Prostate gland (tissue), 2 donors: ENCODE data around the gene NAB1. TPM values are rescaled to one million over a fixed set of nuclear protein-coding genes. Genes with fewer than 3 reads are reported as not detected.

Experiments used
- DNase-seq: peaks from one replicate; pipeline ENCODE4 v3.0.0-alpha.2; 2019; ENCODE audit warnings: low spot score
- H3K27ac ChIP-seq, 2 donors: fragments of 200-600 bp; sonication (generic); 2 replicates each; pipeline ENCODE4 v1.5.1; 2017 to 2019
- H3K27me3 ChIP-seq: fragments of 200-600 bp; sonication (generic); replicated peaks from 2 replicates; pipeline ENCODE4 v1.5.1; 2019; ENCODE audit not compliant: insufficient read depth
- H3K36me3 ChIP-seq, 2 donors: fragments of 200-600 bp; sonication (generic); 1 replicate in 1 of 2; 2 replicates in 1 of 2; pipeline versions ENCODE4 v1.5.1 to v1.8.1; 2017 to 2019
- H3K4me1 ChIP-seq: fragments of 200-600 bp; sonication (generic); replicated peaks from 2 replicates; pipeline ENCODE4 v1.5.1; 2019
- H3K4me3 ChIP-seq, 2 donors: fragments of 200-600 bp; sonication (generic); 2 replicates each; pipeline ENCODE4 v1.5.1; 2017 to 2019
- H3K9me3 ChIP-seq: fragments of 200-600 bp; sonication (generic); 2 replicates; pipeline ENCODE4 v1.5.1; 2017
- POLR2A ChIP-seq: fragments of 450-650 bp; IDR thresholded peaks from one replicate; pipeline ENCODE4 v1.6.1; 2016; ENCODE audit warnings: antibody characterized with exemption, mild to moderate bottlenecking
- POLR2AphosphoS5 ChIP-seq: sonication (generic); formaldehyde crosslinking; IDR thresholded peaks from one replicate; pipeline ENCODE4 v1.6.1; 2017; ENCODE audit warnings: antibody characterized with exemption
- WGBS: methylation state at CpG from one replicate; pipeline ENCODE4 v1.1.5; 2018; 5-methylcytosine and 5-hydroxymethylcytosine counted together
- intact Hi-C: fragments of 100-400 bp; cut with DNase I; formaldehyde crosslinking; loops from one replicate; pipeline ENCODE4 v1.14.2; 2022
- total RNA-seq, 2 donors: library from RNA; depleted of rRNA; stranded (reverse); fragments of >200 nt; gene quantifications; one replicate each; pipeline ENCODE4 v1.1.0, GENCODE V29; 2016
- TF ChIP-seq, protein P1 (sequence below), 4 experiments: fragments of 200-600 bp in 2 of 4; fragments of 450-650 bp in 2 of 4; sonication (generic) in 2 of 4; IDR thresholded peaks; 1 replicate in 3 of 4; 2 replicates in 1 of 4; pipeline ENCODE4 v1.5.1; 2016 to 2019; ENCODE audit warnings: antibody characterized with exemption in 4 of 4, mild to moderate bottlenecking in 2 of 4, moderate library complexity in 2 of 4

The NAB1 gene
- total RNA-seq, 2 donors from 2014 or later: 36.6 to 48.6 TPM

DNA sequence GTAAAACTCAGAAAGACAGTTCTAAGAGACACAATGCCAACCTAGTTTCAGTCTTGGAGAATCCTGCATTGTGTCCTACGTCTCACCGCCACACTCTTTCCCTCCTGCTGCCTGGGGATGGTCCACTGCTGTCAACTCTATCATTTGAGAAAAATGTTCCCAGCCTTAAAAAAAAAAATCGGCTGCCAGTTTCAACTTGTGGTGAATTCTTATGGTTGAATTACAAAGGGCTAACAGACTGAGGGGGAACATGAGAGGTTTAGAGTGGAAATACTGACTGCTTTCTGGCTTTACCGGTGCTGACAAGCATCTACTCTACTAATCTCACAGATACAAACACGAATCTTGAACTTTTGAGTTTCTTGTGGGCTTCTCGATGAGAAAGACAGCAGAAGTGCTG lies 74.0 kb downstream of the NAB1 start:
- Histone ChIP-seq H3K9me3 (no peaks in the 10 kb centered on the region), H3K4me1 (no peaks in the 10 kb centered on the region), H3K4me3 (no peak overlapping the region), H3K27me3 (no peaks in the 10 kb centered on the region), H3K27ac (no peak overlapping the region), H3K36me3 (no peaks in the 10 kb centered on the region)
- 59% methylated on average over 6 of the region's 6 CpGs for WGBS
- TF ChIP-seq POLR2AphosphoS5 (no peak), POLR2A (no peak)
- TF ChIP-seq, protein P1, sequence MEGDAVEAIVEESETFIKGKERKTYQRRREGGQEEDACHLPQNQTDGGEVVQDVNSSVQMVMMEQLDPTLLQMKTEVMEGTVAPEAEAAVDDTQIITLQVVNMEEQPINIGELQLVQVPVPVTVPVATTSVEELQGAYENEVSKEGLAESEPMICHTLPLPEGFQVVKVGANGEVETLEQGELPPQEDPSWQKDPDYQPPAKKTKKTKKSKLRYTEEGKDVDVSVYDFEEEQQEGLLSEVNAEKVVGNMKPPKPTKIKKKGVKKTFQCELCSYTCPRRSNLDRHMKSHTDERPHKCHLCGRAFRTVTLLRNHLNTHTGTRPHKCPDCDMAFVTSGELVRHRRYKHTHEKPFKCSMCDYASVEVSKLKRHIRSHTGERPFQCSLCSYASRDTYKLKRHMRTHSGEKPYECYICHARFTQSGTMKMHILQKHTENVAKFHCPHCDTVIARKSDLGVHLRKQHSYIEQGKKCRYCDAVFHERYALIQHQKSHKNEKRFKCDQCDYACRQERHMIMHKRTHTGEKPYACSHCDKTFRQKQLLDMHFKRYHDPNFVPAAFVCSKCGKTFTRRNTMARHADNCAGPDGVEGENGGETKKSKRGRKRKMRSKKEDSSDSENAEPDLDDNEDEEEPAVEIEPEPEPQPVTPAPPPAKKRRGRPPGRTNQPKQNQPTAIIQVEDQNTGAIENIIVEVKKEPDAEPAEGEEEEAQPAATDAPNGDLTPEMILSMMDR (IDR thresholded peaks at IDR 0.05): no peak
- no peak for DNase-seq
- intact Hi-C loops: no loop called here

DNA sequence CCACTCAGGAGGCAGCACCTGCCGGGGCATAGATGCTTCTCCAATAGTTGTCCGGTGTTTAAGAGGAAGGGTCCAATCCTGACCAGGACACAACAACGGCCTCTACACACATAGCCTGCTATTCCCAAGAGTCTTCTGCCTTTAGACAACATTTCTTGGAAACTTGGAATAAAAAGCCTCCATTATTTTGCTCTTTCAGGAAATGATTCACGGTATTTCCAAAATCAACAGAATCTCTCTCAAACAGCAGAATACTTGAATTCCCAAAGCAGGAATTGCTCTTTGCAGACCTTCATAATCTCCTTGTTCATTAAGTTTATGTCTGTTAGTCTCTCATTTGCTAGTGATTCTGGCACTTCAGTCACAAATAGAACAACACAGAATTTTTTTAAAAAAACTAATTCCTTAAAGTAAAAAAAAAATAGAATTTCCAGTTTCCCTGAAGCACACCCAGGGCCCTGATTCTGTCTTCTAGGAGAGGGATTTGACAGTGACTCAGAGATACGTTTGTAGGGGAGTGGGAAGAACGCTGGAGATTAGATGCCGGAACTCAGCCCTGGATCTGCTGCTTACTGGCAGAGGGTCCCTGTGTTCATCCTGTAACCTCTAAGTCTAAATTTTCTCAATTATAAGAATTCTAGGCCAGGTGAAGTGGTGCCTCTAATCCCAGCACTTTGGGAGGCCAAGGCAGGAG lies 74.7 kb downstream of the NAB1 start:
- Histone ChIP-seq H3K36me3 (no peaks in the 10 kb centered on the region), H3K27ac (no peak overlapping the region), H3K9me3 (no peaks in the 10 kb centered on the region), H3K4me3 (no peak overlapping the region), H3K27me3 (no peaks in the 10 kb centered on the region), H3K4me1 (no peaks in the 10 kb centered on the region)
- no peak for TF ChIP-seq POLR2A
- no peak for TF ChIP-seq POLR2AphosphoS5
- TF ChIP-seq, protein P1 (IDR thresholded peaks at IDR 0.05): no peak
- 87% methylated on average over 7 of the region's 7 CpGs for WGBS
- DNase-seq: no peak
- intact Hi-C loops: no loop called here

GRCh38 chr2:190726255-190726654 lies 77.4 kb downstream of the NAB1 start:
- TF ChIP-seq POLR2AphosphoS5: no peak
- WGBS: 70% methylated on average over 3 of the region's 3 CpGs
- Histone ChIP-seq H3K4me1 (no peaks in the 10 kb centered on the region), H3K36me3 (no peaks in the 10 kb centered on the region), H3K4me3 (no peak overlapping the region), H3K27ac (no peak overlapping the region), H3K9me3 (no peaks in the 10 kb centered on the region), H3K27me3 (no peaks in the 10 kb centered on the region)
- intact Hi-C loops: no loop called here
- DNase-seq: no peak

DNA sequence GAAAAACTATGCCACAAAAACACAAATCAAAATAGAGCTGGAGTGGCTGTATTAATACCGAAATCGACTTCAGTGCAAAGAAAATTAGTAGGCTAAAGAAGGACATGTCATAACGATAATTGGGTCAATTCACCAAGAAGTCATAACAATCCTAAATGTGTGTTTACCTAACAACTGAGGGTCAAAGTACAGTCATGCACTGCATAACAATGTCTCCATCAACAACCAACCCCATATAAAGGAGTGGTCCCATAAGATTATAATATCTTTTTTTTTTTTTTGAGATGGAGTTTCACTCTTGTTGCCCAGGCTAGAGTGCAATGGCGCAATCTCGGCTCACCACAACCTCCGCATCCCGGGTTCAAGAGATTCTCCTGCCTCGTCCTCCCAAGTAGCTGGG lies 87.5 kb downstream of the NAB1 start:
- DNase-seq: no peak
- no peaks in the 10 kb centered on the region for H3K4me1 ChIP-seq
- WGBS: 95% methylated on average over 8 of the region's 8 CpGs
- TF ChIP-seq POLR2A (no peak), POLR2AphosphoS5 (no peak)
- TF ChIP-seq, protein P1 (IDR thresholded peaks at IDR 0.05): no peak
- H3K4me3 ChIP-seq: no peak overlapping the region
- no peaks in the 10 kb centered on the region for H3K9me3 ChIP-seq
- no peaks in the 10 kb centered on the region for H3K27me3 ChIP-seq
- H3K27ac ChIP-seq: no peak overlapping the region
- intact Hi-C loops: no loop called here
- H3K36me3 ChIP-seq: no peaks in the 10 kb centered on the region

DNA sequence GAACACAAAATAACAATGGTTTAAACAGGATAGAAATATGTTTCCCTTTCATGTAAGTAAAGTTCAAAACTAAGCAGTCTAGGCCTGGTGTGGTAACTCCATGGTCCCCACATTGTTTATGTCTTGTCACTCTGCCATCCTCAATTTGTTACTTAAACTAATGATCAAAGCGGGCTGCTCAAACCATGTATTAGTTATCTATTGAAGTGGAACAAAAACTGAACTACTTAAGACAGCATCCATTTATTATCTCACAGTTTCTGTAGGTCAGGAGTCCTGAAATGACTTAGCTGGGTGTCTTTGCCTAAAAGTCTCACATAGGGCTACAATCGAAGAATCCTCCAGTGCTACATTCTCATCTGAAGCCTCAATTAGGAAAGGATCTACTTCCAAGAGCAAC lies 91.6 kb downstream of the NAB1 start:
- intact Hi-C loops: no loop called here
- Histone ChIP-seq H3K4me3 (no peak overlapping the region), H3K4me1 (no peaks in the 10 kb centered on the region), H3K27ac (no peak overlapping the region), H3K9me3 (no peaks in the 10 kb centered on the region), H3K27me3 (no peaks in the 10 kb centered on the region), H3K36me3 (no peaks in the 10 kb centered on the region)
- no peak for DNase-seq
- WGBS: 89% methylated on average over 2 of the region's 2 CpGs
- TF ChIP-seq, protein P1 (IDR thresholded peaks at IDR 0.05): no peak
- TF ChIP-seq POLR2AphosphoS5 (no peak), POLR2A (no peak)

Other genes with a start within 250 kb of the NAB1 start
- 100 to 1,000 TPM in 1 of 2 donors, 10 to 100 TPM in 1; 89.1 to 114 TPM for gene MFSD6, start 240.7 kb upstream of the NAB1 start, total RNA-seq
- 10 to 100 TPM in 1 of 2 donors, 1 to 10 TPM in 1; 4.6 to 14.0 TPM for gene NEMP2, start 114.4 kb upstream of the NAB1 start, total RNA-seq
- gene GLS, start 231.7 kb downstream of the NAB1 start, total RNA-seq: 10 to 100 TPM; 30.6 to 74.9 TPM